GM12872 (cell line): Measurements from ENCODE around the gene ZYG11B.

Source experiments
- TF ChIP-seq, protein P1 (sequence below): IDR thresholded peaks from 3 replicates; pipeline ENCODE4 v1.5.1; 2011; ENCODE audit warnings: low read depth, mild to moderate bottlenecking, low read length, moderate library complexity; ENCODE audit not compliant: insufficient read depth

ZYG11B gene

DNA sequence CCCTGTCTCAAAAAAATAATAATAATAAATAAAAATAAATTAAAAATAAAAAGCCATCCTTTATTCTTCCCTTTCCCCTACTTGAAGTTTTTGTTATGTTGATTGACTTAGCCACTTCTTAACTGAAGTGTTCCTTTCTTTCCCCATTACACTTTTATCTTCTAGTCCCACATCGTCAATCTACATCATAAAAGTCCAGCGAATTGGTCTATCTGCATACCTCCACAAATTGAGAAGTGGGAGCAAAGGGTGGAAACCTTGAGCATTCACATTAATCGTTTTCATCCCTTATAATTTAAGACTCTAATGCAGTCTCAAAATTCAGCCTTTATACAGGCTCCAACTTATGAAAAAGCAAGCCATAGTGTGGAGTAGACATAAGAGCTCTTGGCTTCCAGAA lies 109.8 kb downstream of the ZYG11B start:
- TF ChIP-seq, protein P1, sequence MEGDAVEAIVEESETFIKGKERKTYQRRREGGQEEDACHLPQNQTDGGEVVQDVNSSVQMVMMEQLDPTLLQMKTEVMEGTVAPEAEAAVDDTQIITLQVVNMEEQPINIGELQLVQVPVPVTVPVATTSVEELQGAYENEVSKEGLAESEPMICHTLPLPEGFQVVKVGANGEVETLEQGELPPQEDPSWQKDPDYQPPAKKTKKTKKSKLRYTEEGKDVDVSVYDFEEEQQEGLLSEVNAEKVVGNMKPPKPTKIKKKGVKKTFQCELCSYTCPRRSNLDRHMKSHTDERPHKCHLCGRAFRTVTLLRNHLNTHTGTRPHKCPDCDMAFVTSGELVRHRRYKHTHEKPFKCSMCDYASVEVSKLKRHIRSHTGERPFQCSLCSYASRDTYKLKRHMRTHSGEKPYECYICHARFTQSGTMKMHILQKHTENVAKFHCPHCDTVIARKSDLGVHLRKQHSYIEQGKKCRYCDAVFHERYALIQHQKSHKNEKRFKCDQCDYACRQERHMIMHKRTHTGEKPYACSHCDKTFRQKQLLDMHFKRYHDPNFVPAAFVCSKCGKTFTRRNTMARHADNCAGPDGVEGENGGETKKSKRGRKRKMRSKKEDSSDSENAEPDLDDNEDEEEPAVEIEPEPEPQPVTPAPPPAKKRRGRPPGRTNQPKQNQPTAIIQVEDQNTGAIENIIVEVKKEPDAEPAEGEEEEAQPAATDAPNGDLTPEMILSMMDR, result no peak

DNA sequence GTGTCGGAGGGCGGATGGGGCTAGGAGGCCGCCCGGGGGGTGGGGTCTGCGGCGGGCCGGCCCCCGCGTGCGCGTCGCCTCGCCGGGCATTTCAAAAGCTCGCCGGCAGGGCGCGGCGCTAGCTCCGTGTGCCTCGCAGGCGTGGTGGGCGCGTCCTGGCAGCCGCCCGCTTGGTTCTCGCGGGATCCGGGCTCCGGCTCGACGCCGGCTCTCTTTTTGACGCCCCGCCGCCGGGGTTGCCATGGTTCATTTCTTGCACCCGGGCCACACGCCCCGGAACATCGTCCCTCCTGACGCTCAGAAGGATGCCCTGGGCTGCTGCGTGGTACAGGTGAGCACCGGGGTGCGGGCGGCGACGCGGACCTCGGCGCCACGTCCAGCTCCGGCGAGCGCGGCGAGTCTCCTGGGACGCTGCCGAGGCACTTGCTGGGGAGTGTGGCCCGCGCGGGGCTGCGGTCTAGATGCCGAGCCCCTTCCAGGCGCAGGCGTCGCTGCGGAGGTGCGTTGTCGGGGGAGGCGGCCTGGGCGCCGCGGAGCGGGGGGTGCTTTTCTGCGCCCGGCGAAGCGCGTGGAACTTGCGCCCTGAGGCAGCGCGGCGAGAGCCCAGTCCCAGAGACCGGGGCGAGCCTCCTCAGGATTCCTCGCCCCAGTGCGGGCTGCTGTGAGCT lies 116.5 kb downstream of the ZYG11B start, which contains the start of gene ZYG11A:
TSS of gene ZYG11A (plus strand) at position 118 of the 668 bp plus-strand sequence. CDS start at position 242, 124 bp downstream.
- TF ChIP-seq, protein P1, result peak; percentile 1; the same call in 1 of the 3 replicates

DNA sequence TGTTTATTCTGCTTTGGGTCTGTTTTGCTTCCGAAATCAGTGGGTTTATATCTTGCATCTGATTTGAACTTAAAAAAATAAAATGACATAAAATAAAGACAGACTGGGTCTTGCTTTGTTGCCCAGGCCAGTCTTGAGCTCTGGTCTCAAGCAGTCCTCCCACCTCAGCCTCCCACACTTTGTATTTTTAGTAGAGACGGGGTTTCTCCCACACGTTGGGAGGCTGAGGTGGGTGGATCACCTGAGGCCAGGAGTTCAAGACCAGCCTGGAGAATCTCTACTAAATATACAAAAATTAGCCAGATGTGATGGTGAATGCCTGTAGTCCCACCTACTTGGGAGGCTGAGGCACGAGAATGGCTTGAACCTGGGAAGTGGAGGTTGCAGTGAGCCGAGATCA lies 122.2 kb downstream of the ZYG11B start:
- TF ChIP-seq, protein P1, result no peak

DNA sequence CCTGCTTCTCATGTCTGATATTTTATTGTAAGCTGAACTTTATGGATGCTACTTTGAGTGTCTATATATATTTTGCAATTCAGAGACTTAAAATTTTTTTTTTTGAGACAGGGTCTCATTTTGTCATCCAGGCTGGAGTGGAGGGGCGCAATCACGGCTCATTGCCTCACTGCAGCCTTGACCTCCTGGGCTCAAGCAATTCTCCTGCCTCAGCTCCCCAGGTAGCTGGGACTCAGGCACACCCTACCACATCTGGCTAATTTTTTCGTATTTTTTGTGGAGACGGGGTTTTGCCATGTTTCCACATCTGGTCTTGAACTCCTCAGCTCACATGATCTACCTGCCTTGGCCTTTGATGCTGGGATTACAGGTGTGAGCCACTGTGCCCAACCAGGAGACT lies 124.7 kb downstream of the ZYG11B start:
- TF ChIP-seq, protein P1, result no peak

DNA sequence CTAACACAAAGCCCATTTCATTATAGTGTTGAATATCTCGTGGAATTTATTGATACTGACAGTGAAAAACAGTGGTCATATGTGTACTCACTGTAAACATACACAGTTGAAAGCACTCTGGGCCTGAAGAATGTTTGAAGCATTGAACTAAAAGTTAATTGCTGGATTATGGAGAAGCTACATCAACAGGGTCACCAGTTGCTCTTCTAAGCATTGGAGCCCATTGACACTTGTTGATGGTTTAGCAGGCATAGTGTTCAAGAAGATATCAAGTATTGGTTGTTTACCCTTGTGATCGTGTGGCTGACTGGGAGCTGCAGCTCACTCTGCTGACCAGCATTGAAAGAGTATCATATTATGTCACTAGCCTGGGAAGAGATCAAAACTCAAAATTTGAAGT lies 126.6 kb downstream of the ZYG11B start:
- TF ChIP-seq, protein P1, result no peak

DNA sequence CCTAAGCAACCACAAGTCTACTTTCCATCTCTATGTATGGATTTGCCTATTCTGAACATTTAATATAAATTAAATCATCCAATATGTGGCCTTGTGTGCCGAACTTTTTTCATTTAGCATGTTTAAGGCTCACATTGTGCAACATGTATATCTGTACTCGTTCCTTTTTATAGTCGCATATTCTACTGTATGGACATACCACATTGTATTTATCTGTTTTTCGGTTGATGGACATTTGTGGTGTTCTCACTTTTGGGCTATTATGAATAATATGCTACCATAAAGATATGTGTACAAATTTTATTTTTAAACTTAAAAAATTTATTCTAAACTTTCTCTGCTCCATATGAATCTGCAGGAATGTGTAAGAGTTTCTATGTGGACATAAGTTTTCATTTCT lies 129.3 kb downstream of the ZYG11B start:
- TF ChIP-seq, protein P1, result no peak

DNA sequence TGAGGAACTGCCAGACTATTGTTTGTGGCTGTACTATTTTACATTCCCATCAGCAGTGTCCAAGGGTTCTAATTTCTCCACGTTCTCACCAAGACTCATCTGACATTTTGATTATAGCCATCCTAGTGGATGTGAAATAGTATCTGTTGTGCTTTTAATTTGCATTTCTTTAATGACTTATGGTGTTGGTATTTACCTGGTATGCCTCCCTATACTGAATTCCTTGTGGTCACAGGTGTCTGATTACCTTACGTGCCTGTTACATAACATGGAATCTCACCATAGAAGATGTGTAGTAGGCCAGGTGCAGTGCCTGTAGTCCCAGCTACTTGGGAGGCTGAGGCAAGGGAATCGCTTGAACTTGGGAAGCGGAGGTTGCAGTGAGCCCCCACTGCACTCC lies 129.8 kb downstream of the ZYG11B start:
- TF ChIP-seq, protein P1, result no peak
